ENCODE results near the gene ARHGEF2. TPM values are rescaled to one million over a fixed set of nuclear protein-coding genes. Genes with fewer than 3 reads are reported as not detected.
A peak's percentile ranks its signal among the peaks of the same experiment; 100 is the strongest.

ARHGEF2 gene
- total and polyA plus RNA-seq, 2 of the 13 experiments (the other 11 are each of a cell fraction or from before 2014, with no cell fraction given): 16.1 to 32.1 TPM

DNA sequence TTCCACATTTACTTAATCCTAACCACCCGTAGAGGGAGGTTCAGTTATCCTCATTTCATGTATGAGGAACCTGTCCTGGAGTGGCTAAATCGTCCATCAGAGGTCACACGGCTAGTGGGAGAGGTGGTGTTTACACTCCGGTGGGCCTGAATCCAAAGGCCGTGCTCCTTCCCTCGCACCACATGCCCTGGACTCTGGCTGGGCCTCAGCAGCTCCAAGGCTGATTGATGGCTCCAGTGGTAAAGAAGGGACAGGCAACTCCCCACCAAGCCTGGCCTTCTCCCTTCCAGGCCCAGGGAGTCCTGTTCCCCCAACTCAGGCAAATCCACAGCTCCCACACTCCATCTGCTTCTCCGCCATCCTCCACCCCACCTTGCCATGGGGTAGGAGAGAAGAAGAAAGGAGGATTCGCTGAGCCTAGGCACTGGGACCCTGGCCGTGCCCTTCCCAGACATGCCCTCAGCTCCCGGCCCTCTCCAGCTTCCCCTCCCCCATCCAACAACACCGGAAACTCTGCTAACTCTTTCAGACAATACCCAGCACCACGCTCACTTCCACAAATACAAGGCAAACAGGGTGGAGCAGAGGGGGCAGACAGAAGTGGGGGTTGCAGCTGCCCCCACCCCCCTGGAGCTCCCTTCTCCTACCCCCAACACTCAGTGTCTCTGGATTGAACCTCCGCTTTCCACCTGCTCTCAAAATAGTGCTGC, 10.9 kb downstream of the ARHGEF2 start (continued):
- no peak for TF ChIP-seq ZNF343 (CRISPR knock-in tag; IDR thresholded peaks at IDR 0.05)
- TF ChIP-seq ZNF335 (CRISPR knock-in tag; IDR thresholded peaks at IDR 0.05): no peak
- 0 out of 2 replicates have a peak, but pooled peaks have one; percentile 21 for TF ChIP-seq ELF1 (CRISPR knock-in tag; IDR thresholded peaks at IDR 0.05)
- no peak; the same call in 1 of the 2 replicates for TF ChIP-seq ZFP82 (CRISPR knock-in tag; IDR thresholded peaks at IDR 0.05; ENCODE audit: borderline replicate concordance)
- TF ChIP-seq, protein P1, sequence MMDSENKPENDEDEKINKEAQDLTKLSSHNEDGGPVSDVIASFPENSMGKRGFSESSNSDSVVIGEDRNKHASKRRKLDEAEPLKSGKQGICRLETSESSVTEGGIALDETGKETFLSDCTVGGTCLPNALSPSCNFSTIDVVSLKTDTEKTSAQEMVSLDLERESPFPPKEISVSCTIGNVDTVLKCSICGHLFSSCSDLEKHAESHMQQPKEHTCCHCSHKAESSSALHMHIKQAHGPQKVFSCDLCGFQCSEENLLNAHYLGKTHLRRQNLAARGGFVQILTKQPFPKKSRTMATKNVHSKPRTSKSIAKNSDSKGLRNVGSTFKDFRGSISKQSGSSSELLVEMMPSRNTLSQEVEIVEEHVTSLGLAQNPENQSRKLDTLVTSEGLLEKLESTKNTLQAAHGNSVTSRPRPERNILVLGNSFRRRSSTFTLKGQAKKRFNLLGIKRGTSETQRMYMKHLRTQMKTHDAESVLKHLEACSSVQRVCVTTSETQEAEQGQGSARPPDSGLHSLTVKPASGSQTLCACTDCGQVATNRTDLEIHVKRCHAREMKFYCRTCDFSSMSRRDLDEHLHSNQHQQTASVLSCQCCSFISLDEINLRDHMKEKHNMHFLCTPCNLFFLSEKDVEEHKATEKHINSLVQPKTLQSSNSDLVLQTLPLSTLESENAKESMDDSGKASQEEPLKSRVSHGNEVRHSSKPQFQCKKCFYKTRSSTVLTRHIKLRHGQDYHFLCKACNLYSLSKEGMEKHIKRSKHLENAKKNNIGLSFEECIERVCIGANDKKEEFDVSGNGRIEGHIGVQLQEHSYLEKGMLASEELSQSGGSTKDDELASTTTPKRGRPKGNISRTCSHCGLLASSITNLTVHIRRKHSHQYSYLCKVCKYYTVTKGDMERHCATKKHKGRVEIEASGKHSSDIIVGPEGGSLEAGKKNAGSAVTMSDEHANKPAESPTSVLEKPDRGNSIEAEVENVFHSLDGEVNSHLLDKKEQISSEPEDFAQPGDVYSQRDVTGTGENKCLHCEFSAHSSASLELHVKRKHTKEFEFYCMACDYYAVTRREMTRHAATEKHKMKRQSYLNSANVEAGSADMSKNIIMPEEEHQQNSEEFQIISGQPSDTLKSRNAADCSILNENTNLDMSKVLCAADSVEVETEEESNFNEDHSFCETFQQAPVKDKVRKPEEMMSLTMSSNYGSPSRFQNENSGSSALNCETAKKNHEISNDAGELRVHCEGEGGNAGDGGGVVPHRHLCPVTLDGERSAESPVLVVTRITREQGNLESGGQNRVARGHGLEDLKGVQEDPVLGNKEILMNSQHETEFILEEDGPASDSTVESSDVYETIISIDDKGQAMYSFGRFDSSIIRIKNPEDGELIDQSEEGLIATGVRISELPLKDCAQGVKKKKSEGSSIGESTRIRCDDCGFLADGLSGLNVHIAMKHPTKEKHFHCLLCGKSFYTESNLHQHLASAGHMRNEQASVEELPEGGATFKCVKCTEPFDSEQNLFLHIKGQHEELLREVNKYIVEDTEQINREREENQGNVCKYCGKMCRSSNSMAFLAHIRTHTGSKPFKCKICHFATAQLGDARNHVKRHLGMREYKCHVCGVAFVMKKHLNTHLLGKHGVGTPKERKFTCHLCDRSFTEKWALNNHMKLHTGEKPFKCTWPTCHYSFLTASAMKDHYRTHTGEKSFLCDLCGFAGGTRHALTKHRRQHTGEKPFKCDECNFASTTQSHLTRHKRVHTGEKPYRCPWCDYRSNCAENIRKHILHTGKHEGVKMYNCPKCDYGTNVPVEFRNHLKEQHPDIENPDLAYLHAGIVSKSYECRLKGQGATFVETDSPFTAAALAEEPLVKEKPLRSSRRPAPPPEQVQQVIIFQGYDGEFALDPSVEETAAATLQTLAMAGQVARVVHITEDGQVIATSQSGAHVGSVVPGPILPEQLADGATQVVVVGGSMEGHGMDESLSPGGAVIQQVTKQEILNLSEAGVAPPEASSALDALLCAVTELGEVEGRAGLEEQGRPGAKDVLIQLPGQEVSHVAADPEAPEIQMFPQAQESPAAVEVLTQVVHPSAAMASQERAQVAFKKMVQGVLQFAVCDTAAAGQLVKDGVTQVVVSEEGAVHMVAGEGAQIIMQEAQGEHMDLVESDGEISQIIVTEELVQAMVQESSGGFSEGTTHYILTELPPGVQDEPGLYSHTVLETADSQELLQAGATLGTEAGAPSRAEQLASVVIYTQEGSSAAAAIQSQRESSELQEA (CRISPR knock-in tag; IDR thresholded peaks at IDR 0.05; ENCODE audit: not compliant biosample characterization): peak; percentile 71
- peak; percentile 56; the same call in 1 of the 2 replicates for TF ChIP-seq ERF (CRISPR knock-in tag; IDR thresholded peaks at IDR 0.05)
- TF ChIP-seq PTBP1 (IDR thresholded peaks at IDR 0.05; ENCODE audit: low read depth, low read length, poor library complexity, severe bottlenecking): no peak

All from HepG2 (cell line).